ENCODE results near the gene FMNL2. TPM values are rescaled to one million over a fixed set of nuclear protein-coding genes. Genes with fewer than 3 reads are reported as not detected.

The FMNL2 gene
- total RNA-seq, 1 donor, result 24.2 TPM

DNA sequence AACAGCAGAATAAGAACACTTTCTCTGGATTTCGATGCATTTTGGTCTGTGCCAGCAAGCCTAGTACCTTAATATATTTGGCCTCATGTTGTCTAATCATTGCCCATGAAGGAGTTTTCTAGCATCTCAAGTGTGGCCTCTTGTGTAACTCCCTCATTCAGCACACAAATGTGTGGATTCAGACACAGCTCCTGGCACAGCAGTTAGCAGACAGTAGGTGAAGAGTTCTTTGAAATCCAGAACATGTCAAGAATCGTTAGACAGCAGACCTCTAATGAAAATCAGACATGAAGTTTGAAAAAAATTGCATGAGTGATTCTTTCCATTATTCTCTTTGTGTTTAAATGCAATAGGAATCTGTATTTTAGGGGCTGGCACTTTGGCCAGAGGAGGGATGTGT is 177.0 kb downstream of the FMNL2 start:
- H2AFZ ChIP-seq (ENCODE audit: low read length), result no peak overlapping the region
- H3K79me2 ChIP-seq (ENCODE audit: insufficient read depth, low read length), result peaks cover 45% of the 10 kb centered on the region
- peaks cover 33% of the 10 kb centered on the region for H3K4me1 ChIP-seq (ENCODE audit: insufficient read depth, low read length)
- no peaks in the 10 kb centered on the region for H3K36me3 ChIP-seq (ENCODE audit: insufficient read depth, low read length)
- no peak overlapping the region for H3K27ac ChIP-seq (ENCODE audit: low read depth, low read length)
- no peaks in the 10 kb centered on the region for H3K27me3 ChIP-seq (ENCODE audit: insufficient read depth, low read length)
- no peaks in the 10 kb centered on the region for H3K9me3 ChIP-seq (ENCODE audit: low read depth, low read length)
- TF ChIP-seq, protein P1, sequence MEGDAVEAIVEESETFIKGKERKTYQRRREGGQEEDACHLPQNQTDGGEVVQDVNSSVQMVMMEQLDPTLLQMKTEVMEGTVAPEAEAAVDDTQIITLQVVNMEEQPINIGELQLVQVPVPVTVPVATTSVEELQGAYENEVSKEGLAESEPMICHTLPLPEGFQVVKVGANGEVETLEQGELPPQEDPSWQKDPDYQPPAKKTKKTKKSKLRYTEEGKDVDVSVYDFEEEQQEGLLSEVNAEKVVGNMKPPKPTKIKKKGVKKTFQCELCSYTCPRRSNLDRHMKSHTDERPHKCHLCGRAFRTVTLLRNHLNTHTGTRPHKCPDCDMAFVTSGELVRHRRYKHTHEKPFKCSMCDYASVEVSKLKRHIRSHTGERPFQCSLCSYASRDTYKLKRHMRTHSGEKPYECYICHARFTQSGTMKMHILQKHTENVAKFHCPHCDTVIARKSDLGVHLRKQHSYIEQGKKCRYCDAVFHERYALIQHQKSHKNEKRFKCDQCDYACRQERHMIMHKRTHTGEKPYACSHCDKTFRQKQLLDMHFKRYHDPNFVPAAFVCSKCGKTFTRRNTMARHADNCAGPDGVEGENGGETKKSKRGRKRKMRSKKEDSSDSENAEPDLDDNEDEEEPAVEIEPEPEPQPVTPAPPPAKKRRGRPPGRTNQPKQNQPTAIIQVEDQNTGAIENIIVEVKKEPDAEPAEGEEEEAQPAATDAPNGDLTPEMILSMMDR (IDR thresholded peaks at IDR 0.05; ENCODE audit: extremely low read depth, low read depth, low read length), result no peak
- no peak overlapping the region for H3K4me3 ChIP-seq (ENCODE audit: insufficient read depth, low read length)
- no peaks in the 10 kb centered on the region for H4K20me1 ChIP-seq (ENCODE audit: insufficient read depth, low read length)
- H3K4me2 ChIP-seq (ENCODE audit: insufficient read depth, low read length), result no peak overlapping the region
- no peak for DNase-seq (ENCODE audit: insufficient read length, low spot score, missing footprints)

DNA sequence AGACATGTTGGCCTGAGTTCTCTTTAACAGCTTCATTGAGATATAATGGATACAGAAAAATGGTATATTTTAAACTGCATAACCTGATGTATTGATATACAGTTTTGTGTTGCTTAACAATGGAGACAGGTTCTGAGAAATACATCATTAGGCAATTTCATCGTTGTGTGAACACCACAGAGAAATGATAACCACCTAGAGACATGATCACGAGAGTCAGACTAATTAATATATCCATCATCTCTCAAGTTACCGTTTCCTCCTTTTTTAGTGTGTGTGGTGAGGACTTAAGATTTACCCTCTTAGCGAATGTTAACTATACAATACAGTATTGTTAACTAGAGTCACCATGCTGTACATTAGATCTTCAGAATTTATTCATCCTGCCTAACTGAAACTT is 178.1 kb downstream of the FMNL2 start:
- H3K36me3 ChIP-seq (ENCODE audit: insufficient read depth, low read length), result no peaks in the 10 kb centered on the region
- no peaks in the 10 kb centered on the region for H3K9me3 ChIP-seq (ENCODE audit: low read depth, low read length)
- peaks cover 23% of the 10 kb centered on the region for H3K4me1 ChIP-seq (ENCODE audit: insufficient read depth, low read length)
- H3K79me2 ChIP-seq (ENCODE audit: insufficient read depth, low read length), result peaks cover 51% of the 10 kb centered on the region
- no peak for DNase-seq (ENCODE audit: insufficient read length, low spot score, missing footprints)
- H4K20me1 ChIP-seq (ENCODE audit: insufficient read depth, low read length), result no peaks in the 10 kb centered on the region
- no peak overlapping the region for H2AFZ ChIP-seq (ENCODE audit: low read length)
- peak overlapping the region; percentile 46 for H3K27ac ChIP-seq (ENCODE audit: low read depth, low read length)
- no peaks in the 10 kb centered on the region for H3K27me3 ChIP-seq (ENCODE audit: insufficient read depth, low read length)
- TF ChIP-seq, protein P1 (IDR thresholded peaks at IDR 0.05; ENCODE audit: extremely low read depth, low read depth, low read length), result no peak
- H3K4me3 ChIP-seq (ENCODE audit: insufficient read depth, low read length), result no peak overlapping the region
- H3K4me2 ChIP-seq (ENCODE audit: insufficient read depth, low read length), result peak overlapping the region; percentile 34

DNA sequence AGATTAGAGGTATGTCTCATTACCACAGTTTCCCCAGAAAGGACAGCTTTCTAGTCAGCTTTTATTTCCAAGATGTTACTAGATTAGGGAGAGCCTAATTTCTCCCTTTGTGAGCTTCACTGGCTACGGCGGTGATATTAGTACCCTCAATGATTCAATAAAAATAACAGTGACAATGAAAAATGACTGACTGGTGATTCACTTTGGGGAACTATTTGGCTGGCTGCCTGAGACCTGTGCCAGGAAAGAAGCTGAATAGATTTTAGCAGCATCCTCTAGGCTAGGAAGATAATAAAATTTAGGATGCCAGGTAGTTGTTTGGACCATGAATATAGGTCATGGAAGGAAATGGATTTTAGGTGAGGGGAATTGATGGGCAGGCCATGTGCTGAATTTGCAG is 178.7 kb downstream of the FMNL2 start:
- TF ChIP-seq, protein P1 (IDR thresholded peaks at IDR 0.05; ENCODE audit: extremely low read depth, low read depth, low read length), result no peak
- H3K4me1 ChIP-seq (ENCODE audit: insufficient read depth, low read length), result peaks cover 16% of the 10 kb centered on the region
- H3K4me3 ChIP-seq (ENCODE audit: insufficient read depth, low read length), result no peak overlapping the region
- no peak for DNase-seq (ENCODE audit: insufficient read length, low spot score, missing footprints)
- H3K9me3 ChIP-seq (ENCODE audit: low read depth, low read length), result no peaks in the 10 kb centered on the region
- no peaks in the 10 kb centered on the region for H3K27me3 ChIP-seq (ENCODE audit: insufficient read depth, low read length)
- no peaks in the 10 kb centered on the region for H3K36me3 ChIP-seq (ENCODE audit: insufficient read depth, low read length)
- H3K79me2 ChIP-seq (ENCODE audit: insufficient read depth, low read length), result peaks cover 49% of the 10 kb centered on the region
- no peaks in the 10 kb centered on the region for H4K20me1 ChIP-seq (ENCODE audit: insufficient read depth, low read length)
- H3K27ac ChIP-seq (ENCODE audit: low read depth, low read length), result peak overlapping the region; percentile 46
- H2AFZ ChIP-seq (ENCODE audit: low read length), result no peak overlapping the region
- H3K4me2 ChIP-seq (ENCODE audit: insufficient read depth, low read length), result peak overlapping the region; percentile 34

DNA sequence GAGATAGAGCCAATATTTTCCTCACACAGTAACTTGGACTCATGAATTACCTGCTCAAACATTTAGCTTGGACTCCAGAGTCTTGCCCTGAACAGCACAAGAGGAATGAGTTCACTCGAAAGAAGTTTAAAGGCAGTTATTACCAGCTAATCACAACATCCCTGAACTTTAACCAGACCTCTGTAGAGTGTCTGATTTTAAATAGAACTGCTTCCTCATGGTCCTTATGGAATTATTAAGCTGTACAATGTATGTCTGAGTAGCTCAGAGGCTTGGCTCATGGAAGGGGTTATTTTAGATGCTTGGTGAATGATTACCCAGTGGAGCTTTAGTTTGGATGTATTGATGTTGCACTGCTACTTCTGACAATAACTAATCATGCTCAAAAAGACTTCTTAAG is 183.1 kb downstream of the FMNL2 start:
- peaks cover 22% of the 10 kb centered on the region for H3K4me1 ChIP-seq (ENCODE audit: insufficient read depth, low read length)
- TF ChIP-seq, protein P1 (IDR thresholded peaks at IDR 0.05; ENCODE audit: extremely low read depth, low read depth, low read length), result no peak

More for the DNA sequence above, 183.1 kb downstream of the FMNL2 start:
- Histone ChIP-seq H3K79me2 (ENCODE audit: insufficient read depth, low read length) (peaks cover 42% of the 10 kb centered on the region), H3K27me3 (ENCODE audit: insufficient read depth, low read length) (no peaks in the 10 kb centered on the region), H3K4me2 (ENCODE audit: insufficient read depth, low read length) (no peak overlapping the region), H4K20me1 (ENCODE audit: insufficient read depth, low read length) (no peaks in the 10 kb centered on the region), H3K36me3 (ENCODE audit: insufficient read depth, low read length) (no peaks in the 10 kb centered on the region), H3K27ac (ENCODE audit: low read depth, low read length) (no peak overlapping the region), H2AFZ (ENCODE audit: low read length) (no peak overlapping the region), H3K9me3 (ENCODE audit: low read depth, low read length) (no peaks in the 10 kb centered on the region), H3K4me3 (ENCODE audit: insufficient read depth, low read length) (no peak overlapping the region)
- no peak for DNase-seq (ENCODE audit: insufficient read length, low spot score, missing footprints)

Data from osteoblast (primary cell).